ENCODE data around the gene HSFX4.

The HSFX4 gene

GRCh38 chrX:149948016-149948415 is 18.6 kb downstream of the HSFX4 start:
- no peak for DNase-seq (ENCODE audit: low read depth, low spot score)
- Histone ChIP-seq H3K27ac (no peak overlapping the region), H3K9ac (ENCODE audit: insufficient read length) (no peak overlapping the region), H3K9me3 (ENCODE audit: low read depth, low read length) (no peaks in the 10 kb centered on the region), H3K36me3 (ENCODE audit: insufficient read depth, low read length) (no peaks in the 10 kb centered on the region), H3K4me3 (no peak overlapping the region)
- no peak for TF ChIP-seq EZH2 (IDR thresholded peaks at IDR 0.05)

DNA sequence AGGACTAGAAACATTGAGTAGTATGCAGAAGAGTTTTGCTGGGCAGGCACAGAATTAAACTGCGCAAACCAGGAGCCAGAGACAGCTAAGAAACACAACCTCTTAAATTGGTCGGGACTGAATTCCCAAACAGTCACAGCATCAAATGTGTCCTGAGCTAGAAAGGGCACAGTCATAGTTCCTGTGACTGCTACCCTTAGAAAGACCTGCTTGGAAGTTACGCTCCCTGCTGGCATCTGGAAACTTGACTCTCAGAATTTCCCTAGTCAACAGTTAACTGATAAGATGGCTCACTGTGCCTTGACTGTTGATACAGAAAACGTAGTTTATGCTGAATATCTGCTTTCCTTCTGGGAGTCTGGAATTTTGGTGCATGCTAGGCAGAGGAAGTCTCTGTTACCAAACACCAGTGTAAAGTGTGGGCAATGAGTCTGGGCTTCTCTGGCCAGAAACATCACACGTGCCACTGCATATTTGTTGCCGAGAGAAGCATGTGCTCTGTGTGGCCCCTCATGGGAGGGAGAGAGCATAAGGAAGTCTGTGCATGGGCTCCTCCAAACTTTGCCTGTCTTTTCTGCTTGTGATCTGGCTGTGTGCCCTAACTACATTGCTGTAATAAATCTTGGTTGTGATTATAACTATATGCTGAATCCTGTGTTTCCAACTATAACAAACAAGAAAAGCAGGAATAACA is 20.5 kb downstream of the HSFX4 start:
- Histone ChIP-seq H3K9ac (ENCODE audit: insufficient read length) (no peak overlapping the region), H3K36me3 (ENCODE audit: insufficient read depth, low read length) (no peaks in the 10 kb centered on the region), H3K27ac (no peak overlapping the region), H3K4me3 (no peak overlapping the region), H3K9me3 (ENCODE audit: low read depth, low read length) (no peaks in the 10 kb centered on the region)
- TF ChIP-seq EZH2 (IDR thresholded peaks at IDR 0.05), result no peak
- TF ChIP-seq POLR2AphosphoS5 (IDR thresholded peaks at IDR 0.05; ENCODE audit: borderline replicate concordance, low read depth, low read length), result no peak
- TF ChIP-seq FOXP2 (optimal IDR thresholded peaks at IDR 0.05; ENCODE audit: control extremely low read depth, extremely low read length, insufficient read depth), result no peak
- DNase-seq (ENCODE audit: low read depth, low spot score), result no peak

DNA sequence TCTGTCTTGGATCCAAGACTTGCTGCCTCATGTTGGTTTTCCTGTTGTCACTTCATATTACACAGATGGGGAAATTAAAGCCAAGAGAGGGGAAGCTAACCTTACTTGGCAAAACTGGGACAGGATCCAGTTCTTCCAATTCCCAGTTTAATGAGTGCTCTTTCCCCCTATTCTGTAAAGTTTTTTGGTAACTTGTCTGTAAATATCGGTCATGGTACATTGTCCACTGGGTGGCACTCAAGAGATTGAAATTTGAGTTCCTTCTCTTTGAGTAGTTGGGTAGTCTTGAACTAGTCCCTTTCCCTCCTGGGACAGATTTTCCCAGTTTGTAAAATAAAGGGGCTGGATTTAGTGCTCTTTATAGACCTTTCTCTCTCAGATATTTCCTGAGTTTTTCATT is 21.3 kb downstream of the HSFX4 start:
- Histone ChIP-seq H3K36me3 (ENCODE audit: insufficient read depth, low read length) (no peaks in the 10 kb centered on the region), H3K9ac (ENCODE audit: insufficient read length) (no peak overlapping the region), H3K9me3 (ENCODE audit: low read depth, low read length) (no peaks in the 10 kb centered on the region), H3K4me3 (no peak overlapping the region), H3K27ac (no peak overlapping the region)
- DNase-seq (ENCODE audit: low read depth, low spot score), result no peak
- TF ChIP-seq EZH2 (IDR thresholded peaks at IDR 0.05) (no peak), FOXP2 (optimal IDR thresholded peaks at IDR 0.05; ENCODE audit: control extremely low read depth, extremely low read length, insufficient read depth) (no peak), POLR2AphosphoS5 (IDR thresholded peaks at IDR 0.05; ENCODE audit: borderline replicate concordance, low read depth, low read length) (no peak)

DNA sequence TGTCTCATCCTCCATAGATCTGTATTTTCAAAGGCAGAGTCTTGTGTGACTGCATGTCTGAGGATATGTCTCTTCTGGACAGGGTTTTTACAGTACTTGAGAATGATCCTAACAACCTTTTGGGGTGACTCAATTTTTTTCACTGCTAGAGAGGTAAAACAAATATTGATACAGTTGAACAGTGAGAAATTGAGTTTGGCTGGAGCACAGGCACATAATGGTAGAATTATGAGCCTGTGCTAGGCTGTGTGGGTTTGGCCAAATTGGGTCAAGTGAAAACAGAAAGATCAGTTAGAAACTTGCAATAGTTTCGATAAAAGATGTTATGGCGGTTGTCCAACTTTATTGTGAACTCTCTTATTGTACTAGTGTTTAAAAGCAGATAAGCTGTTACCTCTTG is 32.2 kb downstream of the HSFX4 start:
- H3K27ac ChIP-seq, result no peak overlapping the region
- H3K4me3 ChIP-seq, result no peak overlapping the region
- TF ChIP-seq EZH2 (IDR thresholded peaks at IDR 0.05) (no peak), POLR2AphosphoS5 (IDR thresholded peaks at IDR 0.05; ENCODE audit: borderline replicate concordance, low read depth, low read length) (no peak), FOXP2 (optimal IDR thresholded peaks at IDR 0.05; ENCODE audit: control extremely low read depth, extremely low read length, insufficient read depth) (no peak)
- no peak overlapping the region for H3K9ac ChIP-seq (ENCODE audit: insufficient read length)
- H3K36me3 ChIP-seq (ENCODE audit: insufficient read depth, low read length), result no peaks in the 10 kb centered on the region
- no peaks in the 10 kb centered on the region for H3K9me3 ChIP-seq (ENCODE audit: low read depth, low read length)
- no peak for DNase-seq (ENCODE audit: low read depth, low spot score)

DNA sequence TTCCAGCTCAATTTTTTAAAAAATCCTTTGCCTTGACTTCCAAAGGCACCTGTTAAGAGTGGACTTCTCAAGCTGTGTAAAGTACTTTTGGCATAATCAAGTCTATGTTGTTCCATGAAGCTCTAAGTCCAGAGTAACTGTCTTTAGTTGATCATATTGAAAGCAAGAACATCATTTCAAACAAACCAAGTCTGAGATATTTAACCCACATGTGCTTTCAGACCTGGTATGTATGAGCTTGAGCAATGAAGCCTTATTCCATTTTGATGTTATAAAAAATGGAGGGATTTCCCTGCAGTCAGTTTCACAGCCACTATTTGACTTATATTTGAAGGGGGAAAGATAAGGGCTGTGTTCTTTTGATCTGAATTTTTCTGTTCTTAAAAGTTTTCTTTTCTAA is 32.6 kb downstream of the HSFX4 start:
- H3K27ac ChIP-seq, result no peak overlapping the region
- no peaks in the 10 kb centered on the region for H3K36me3 ChIP-seq (ENCODE audit: insufficient read depth, low read length)
- H3K4me3 ChIP-seq, result no peak overlapping the region
- H3K9me3 ChIP-seq (ENCODE audit: low read depth, low read length), result no peaks in the 10 kb centered on the region
- DNase-seq (ENCODE audit: low read depth, low spot score), result no peak
- no peak overlapping the region for H3K9ac ChIP-seq (ENCODE audit: insufficient read length)
- no peak for TF ChIP-seq EZH2 (IDR thresholded peaks at IDR 0.05)
- TF ChIP-seq FOXP2 (optimal IDR thresholded peaks at IDR 0.05; ENCODE audit: control extremely low read depth, extremely low read length, insufficient read depth), result no peak
- TF ChIP-seq POLR2AphosphoS5 (IDR thresholded peaks at IDR 0.05; ENCODE audit: borderline replicate concordance, low read depth, low read length), result no peak

DNA sequence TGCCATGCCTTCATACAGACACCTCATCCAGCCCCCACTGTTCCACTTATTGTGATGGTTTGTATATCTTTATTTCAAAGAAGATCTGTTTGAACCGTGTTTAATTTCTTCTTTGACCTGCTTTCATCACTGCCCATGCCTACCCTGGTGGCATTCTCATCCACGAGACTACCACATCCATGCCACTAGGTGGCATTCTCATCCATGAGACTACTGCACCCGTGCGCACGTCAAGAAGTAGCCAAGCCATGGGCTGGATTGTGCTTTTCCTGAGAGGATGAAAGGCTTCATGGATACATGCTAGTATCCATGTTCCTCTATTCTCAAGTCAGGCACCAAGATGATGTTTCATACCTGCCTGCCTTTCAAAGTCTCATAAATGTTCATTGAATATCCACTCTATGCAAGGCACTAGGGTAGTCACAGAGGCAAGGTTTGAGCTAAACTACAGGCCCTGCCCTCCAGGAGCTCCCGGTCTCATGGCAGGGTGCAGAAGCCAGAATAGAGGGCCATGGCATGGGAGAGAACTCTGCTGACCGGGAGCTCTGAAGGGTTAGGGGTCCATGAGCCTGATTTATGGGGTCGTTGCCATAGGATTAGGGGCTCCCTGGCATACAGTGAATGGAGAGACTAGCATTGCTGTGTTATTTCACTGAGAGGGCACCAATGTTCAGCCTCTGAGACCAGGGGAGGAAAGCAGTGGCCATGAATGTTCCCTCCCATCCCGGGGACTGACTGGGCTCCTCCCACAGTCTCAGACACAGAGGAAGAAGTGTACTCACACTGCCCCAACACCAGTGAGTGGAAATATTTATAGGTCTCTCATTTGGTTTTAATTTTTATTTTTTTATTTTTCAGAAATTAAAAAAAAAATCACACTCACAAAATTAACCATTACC is 33.7 kb downstream of the HSFX4 start:
- DNase-seq (ENCODE audit: low read depth, low spot score), result no peak
- no peak for TF ChIP-seq POLR2AphosphoS5 (IDR thresholded peaks at IDR 0.05; ENCODE audit: borderline replicate concordance, low read depth, low read length)
- no peak for TF ChIP-seq EZH2 (IDR thresholded peaks at IDR 0.05)
- no peak for TF ChIP-seq FOXP2 (optimal IDR thresholded peaks at IDR 0.05; ENCODE audit: control extremely low read depth, extremely low read length, insufficient read depth)
- H3K9ac ChIP-seq (ENCODE audit: insufficient read length), result no peak overlapping the region
- no peak overlapping the region for H3K27ac ChIP-seq
- H3K9me3 ChIP-seq (ENCODE audit: low read depth, low read length), result no peaks in the 10 kb centered on the region
- no peak overlapping the region for H3K4me3 ChIP-seq
- no peaks in the 10 kb centered on the region for H3K36me3 ChIP-seq (ENCODE audit: insufficient read depth, low read length)

- no peaks in the 10 kb centered on the region for H3K9me3 ChIP-seq (ENCODE audit: low read depth, low read length)
- no peak overlapping the region for H3K27ac ChIP-seq
- H3K9ac ChIP-seq (ENCODE audit: insufficient read length), result no peak overlapping the region
- TF ChIP-seq POLR2AphosphoS5 (IDR thresholded peaks at IDR 0.05; ENCODE audit: borderline replicate concordance, low read depth, low read length) (no peak), FOXP2 (optimal IDR thresholded peaks at IDR 0.05; ENCODE audit: control extremely low read depth, extremely low read length, insufficient read depth) (no peak), EZH2 (IDR thresholded peaks at IDR 0.05) (no peak)
- H3K36me3 ChIP-seq (ENCODE audit: insufficient read depth, low read length), result no peaks in the 10 kb centered on the region
- no peak for DNase-seq (ENCODE audit: low read depth, low spot score)
- H3K4me3 ChIP-seq, result no peak overlapping the region
Measured at GRCh38 chrX:149979126-149979644, 49.8 kb downstream of the HSFX4 start.

Data from SK-N-MC (cell line).